ENCODE data around the gene RPS6KB2.
A peak's percentile ranks its signal among the peaks of the same experiment; 100 is the strongest.

The RPS6KB2 gene

GRCh38 chr11:67405688-67406339 is 22.5 kb upstream of the RPS6KB2 start:
- Histone ChIP-seq H3K4me2 (peak overlapping the region; percentile 84 to 100 (median 99)), H3K9me3 (replicated peaks in 1 of 11) (no peaks in the 10 kb centered on the region), H3K27me3 (peaks cover 0 to 4% (median 0%) of the 10 kb centered on the region in 11 experiments; a peak in 1 of 22 replicates), H3K4me3 (no peak overlapping the region; a peak in 1 of 20 replicates), H4K20me1 (peaks cover 0 to 44% (median 11%) of the 10 kb centered on the region in 11 experiments; a peak in 19 of 22 replicates), H3K36me3 (peaks cover 0 to 10% (median 0%) of the 10 kb centered on the region in 11 experiments; a peak in 2 of 22 replicates), H3K27ac (peak overlapping the region in 7 of 11 experiments; percentile 30 to 96 (median 94); a peak in 12 of 22 replicates), H3K4me1 (peaks cover 85 to 92% (median 90%) of the 10 kb centered on the region in 10 experiments), H3K9ac (peak overlapping the region in 9 of 11 experiments; percentile 32 to 88 (median 80); a peak in 15 of 22 replicates)
- no peak for TF ChIP-seq Cebpa-rat (IDR thresholded peaks at IDR 0.05)

- H3K27ac ChIP-seq, result peak overlapping the region in 7 of 11 experiments; percentile 20 to 96 (median 94); a peak in 11 of 22 replicates
- H3K9ac ChIP-seq, result peak overlapping the region in 9 of 11 experiments; percentile 23 to 83 (median 54); a peak in 15 of 22 replicates
- peaks cover 0 to 10% (median 0%) of the 10 kb centered on the region in 11 experiments; a peak in 2 of 22 replicates for H3K36me3 ChIP-seq
- H4K20me1 ChIP-seq, result peaks cover 0 to 44% (median 5%) of the 10 kb centered on the region in 11 experiments; a peak in 11 of 22 replicates
- no peaks in the 10 kb centered on the region for H3K9me3 ChIP-seq (replicated peaks in 1 of 11)
- TF ChIP-seq Cebpa-rat (IDR thresholded peaks at IDR 0.05), result no peak
- no peak overlapping the region for H3K4me3 ChIP-seq
- peak overlapping the region; percentile 84 to 100 (median 99) for H3K4me2 ChIP-seq
- peaks cover 0 to 6% (median 0%) of the 10 kb centered on the region in 11 experiments; a peak in 1 of 22 replicates for H3K27me3 ChIP-seq
- H3K4me1 ChIP-seq, result peaks cover 85 to 96% (median 96%) of the 10 kb centered on the region in 10 experiments
Observed at GRCh38 chr11:67406420-67406968, 21.8 kb upstream of the RPS6KB2 start.

GRCh38 chr11:67406969-67407687 is 21.2 kb upstream of the RPS6KB2 start:
- H3K9me3 ChIP-seq (replicated peaks in 1 of 11), result no peaks in the 10 kb centered on the region
- peak overlapping the region; percentile 77 to 100 (median 98) for H3K4me2 ChIP-seq
- peak overlapping the region in 9 of 11 experiments; percentile 8 to 80 (median 54); a peak in 12 of 22 replicates for H3K9ac ChIP-seq
- H3K36me3 ChIP-seq, result peaks cover 0 to 10% (median 0%) of the 10 kb centered on the region in 11 experiments; a peak in 2 of 22 replicates
- TF ChIP-seq Cebpa-rat (IDR thresholded peaks at IDR 0.05), result no peak
- peaks cover 0 to 46% (median 5%) of the 10 kb centered on the region in 11 experiments; a peak in 10 of 22 replicates for H4K20me1 ChIP-seq
- peaks cover 0 to 11% (median 0%) of the 10 kb centered on the region in 11 experiments; a peak in 1 of 22 replicates for H3K27me3 ChIP-seq
- peak overlapping the region in 5 of 11 experiments; percentile 66 to 94 (median 87); a peak in 7 of 22 replicates for H3K27ac ChIP-seq
- peak overlapping the region in 3 of 10 experiments; percentile 11 to 41 (median 21); a peak in 4 of 20 replicates for H3K4me3 ChIP-seq
- peaks cover 83 to 100% (median 100%) of the 10 kb centered on the region in 10 experiments for H3K4me1 ChIP-seq

- Histone ChIP-seq H3K4me3 (peak overlapping the region in 3 of 10 experiments; percentile 11 to 48 (median 21); a peak in 4 of 20 replicates), H3K9me3 (replicated peaks in 1 of 11) (no peaks in the 10 kb centered on the region), H3K36me3 (peaks cover 0 to 10% (median 0%) of the 10 kb centered on the region in 11 experiments; a peak in 2 of 22 replicates), H3K4me1 (peaks cover 80 to 100% (median 100%) of the 10 kb centered on the region in 10 experiments), H4K20me1 (peaks cover 0 to 52% (median 5%) of the 10 kb centered on the region in 11 experiments; a peak in 10 of 22 replicates), H3K27ac (peak overlapping the region in 7 of 11 experiments; percentile 66 to 87 (median 81); a peak in 12 of 22 replicates), H3K9ac (peak overlapping the region in 9 of 11 experiments; percentile 8 to 80 (median 70); a peak in 14 of 22 replicates), H3K27me3 (peaks cover 0 to 11% (median 0%) of the 10 kb centered on the region in 11 experiments; a peak in 1 of 22 replicates), H3K4me2 (peak overlapping the region; percentile 77 to 100 (median 98))
- TF ChIP-seq Cebpa-rat (IDR thresholded peaks at IDR 0.05), result no peak
Observed at GRCh38 chr11:67407688-67408163, 20.6 kb upstream of the RPS6KB2 start.

GRCh38 chr11:67408437-67409200 is 19.7 kb upstream of the RPS6KB2 start:
- H3K9me3 ChIP-seq (replicated peaks in 1 of 11), result no peaks in the 10 kb centered on the region
- peak overlapping the region; percentile 77 to 100 (median 98) for H3K4me2 ChIP-seq
- peaks cover 76 to 100% (median 100%) of the 10 kb centered on the region in 10 experiments for H3K4me1 ChIP-seq
- H4K20me1 ChIP-seq, result peaks cover 0 to 57% (median 5%) of the 10 kb centered on the region in 11 experiments; a peak in 10 of 22 replicates
- peak overlapping the region; percentile 48 to 77 (median 67); a peak in 21 of 22 replicates for H3K9ac ChIP-seq
- peaks cover 0 to 10% (median 0%) of the 10 kb centered on the region in 11 experiments; a peak in 2 of 22 replicates for H3K36me3 ChIP-seq
- peak overlapping the region in 8 of 10 experiments; percentile 26 to 57 (median 50); a peak in 14 of 20 replicates for H3K4me3 ChIP-seq
- peak overlapping the region in 10 of 11 experiments; percentile 58 to 87 (median 77); a peak in 20 of 22 replicates for H3K27ac ChIP-seq
- peaks cover 0 to 11% (median 4%) of the 10 kb centered on the region in 11 experiments; a peak in 12 of 22 replicates for H3K27me3 ChIP-seq
- no peak for TF ChIP-seq Cebpa-rat (IDR thresholded peaks at IDR 0.05)

GRCh38 chr11:67409261-67409666 is 19.0 kb upstream of the RPS6KB2 start:
- Histone ChIP-seq H3K4me3 (peak overlapping the region in 9 of 10 experiments; percentile 13 to 57 (median 48); a peak in 15 of 20 replicates), H3K9me3 (replicated peaks in 1 of 11) (no peaks in the 10 kb centered on the region), H3K36me3 (peaks cover 0 to 10% (median 0%) of the 10 kb centered on the region in 11 experiments; a peak in 2 of 22 replicates), H3K27me3 (peaks cover 5 to 16% (median 10%) of the 10 kb centered on the region in 11 experiments), H3K27ac (peak overlapping the region; percentile 48 to 87 (median 74); a peak in 21 of 22 replicates), H3K4me1 (peaks cover 70 to 100% (median 96%) of the 10 kb centered on the region in 10 experiments), H3K4me2 (peak overlapping the region; percentile 77 to 100 (median 98)), H4K20me1 (peaks cover 0 to 57% (median 5%) of the 10 kb centered on the region in 11 experiments; a peak in 10 of 22 replicates), H3K9ac (peak overlapping the region; percentile 48 to 77 (median 67); a peak in 21 of 22 replicates)
- no peak for TF ChIP-seq Cebpa-rat (IDR thresholded peaks at IDR 0.05)

GRCh38 chr11:67409781-67410368 is 18.4 kb upstream of the RPS6KB2 start:
- peaks cover 0 to 10% (median 0%) of the 10 kb centered on the region in 11 experiments; a peak in 2 of 22 replicates for H3K36me3 ChIP-seq
- peaks cover 11 to 22% (median 16%) of the 10 kb centered on the region in 11 experiments for H3K27me3 ChIP-seq
- no peak for TF ChIP-seq Cebpa-rat (IDR thresholded peaks at IDR 0.05)
- H3K9ac ChIP-seq, result peak overlapping the region; percentile 48 to 77 (median 67); a peak in 21 of 22 replicates
- H4K20me1 ChIP-seq, result peaks cover 0 to 61% (median 5%) of the 10 kb centered on the region in 11 experiments; a peak in 10 of 22 replicates
- H3K4me2 ChIP-seq, result peak overlapping the region; percentile 77 to 100 (median 98)
- H3K9me3 ChIP-seq (replicated peaks in 1 of 11), result no peaks in the 10 kb centered on the region
- peak overlapping the region; percentile 48 to 87 (median 74); a peak in 21 of 22 replicates for H3K27ac ChIP-seq
- H3K4me1 ChIP-seq, result peaks cover 66 to 100% (median 94%) of the 10 kb centered on the region in 10 experiments
- H3K4me3 ChIP-seq, result peak overlapping the region in 8 of 10 experiments; percentile 26 to 57 (median 50); a peak in 15 of 20 replicates

Data from BLaER1 treated with 17β-estradiol and CSF1 and Interleukin-3, amounts not matched to agents 10 nM and 100 nM (cell line).